CD4-positive, alpha-beta T cell treated with Interleukin-15 for 4 hours (primary cell): ENCODE data around the gene TOP2A.

ENCODE experiments used
- DNase-seq: peaks from one replicate; pipeline ENCODE4 v3.0.0-alpha.2; 2020; ENCODE audit warnings: low spot score

TOP2A gene

DNA sequence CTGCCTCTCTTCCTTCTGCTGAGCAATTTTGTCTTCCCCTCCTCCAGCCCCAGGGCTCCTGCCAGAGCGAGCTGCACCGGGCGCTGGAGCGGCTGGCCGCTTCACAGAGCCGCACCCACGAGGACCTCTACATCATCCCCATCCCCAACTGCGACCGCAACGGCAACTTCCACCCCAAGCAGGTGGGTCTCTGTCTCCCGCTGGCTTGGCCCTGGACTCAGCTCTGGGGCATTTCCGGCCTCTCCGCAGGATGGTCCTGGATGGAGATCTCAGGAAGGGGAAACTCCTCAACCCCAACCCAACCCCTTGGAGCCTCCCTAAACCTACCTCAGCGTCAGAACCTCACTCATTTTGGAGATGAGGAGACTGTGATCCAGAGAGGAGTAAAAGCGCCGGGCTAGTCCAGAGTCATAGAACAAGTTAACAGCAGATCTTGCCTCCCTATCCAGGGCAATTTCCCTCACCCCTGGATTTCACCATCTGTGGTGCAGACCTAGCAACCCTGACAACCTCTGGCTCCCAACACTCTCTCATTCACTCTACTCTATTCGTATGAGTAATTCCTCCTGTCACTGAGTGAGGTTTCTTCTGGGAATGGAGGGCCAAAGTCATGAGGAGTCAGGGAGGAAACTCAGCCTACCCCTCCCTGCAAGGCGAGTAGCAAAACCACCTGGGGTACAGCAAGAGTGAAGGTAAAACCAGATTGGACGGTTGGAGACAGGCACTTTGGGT is 36.4 kb upstream of the TOP2A start:
- no peak for DNase-seq

DNA sequence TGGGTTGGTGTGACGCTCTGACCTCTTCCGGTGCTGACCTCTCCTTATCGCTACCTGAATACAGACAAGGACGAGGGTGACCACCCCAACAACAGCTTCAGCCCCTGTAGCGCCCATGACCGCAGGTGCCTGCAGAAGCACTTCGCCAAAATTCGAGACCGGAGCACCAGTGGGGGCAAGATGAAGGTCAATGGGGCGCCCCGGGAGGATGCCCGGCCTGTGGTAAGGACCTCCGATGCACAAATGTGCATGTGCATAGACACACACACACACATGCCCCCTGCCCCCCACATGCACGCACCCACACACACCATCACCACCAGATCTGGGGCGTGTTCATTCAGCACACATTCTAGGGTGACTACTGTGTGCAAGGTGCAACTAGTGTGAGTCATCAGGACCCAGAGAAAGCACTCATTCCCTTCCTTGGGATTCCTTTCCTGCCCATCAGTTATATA is 35.3 kb upstream of the TOP2A start:
- no peak for DNase-seq

DNA sequence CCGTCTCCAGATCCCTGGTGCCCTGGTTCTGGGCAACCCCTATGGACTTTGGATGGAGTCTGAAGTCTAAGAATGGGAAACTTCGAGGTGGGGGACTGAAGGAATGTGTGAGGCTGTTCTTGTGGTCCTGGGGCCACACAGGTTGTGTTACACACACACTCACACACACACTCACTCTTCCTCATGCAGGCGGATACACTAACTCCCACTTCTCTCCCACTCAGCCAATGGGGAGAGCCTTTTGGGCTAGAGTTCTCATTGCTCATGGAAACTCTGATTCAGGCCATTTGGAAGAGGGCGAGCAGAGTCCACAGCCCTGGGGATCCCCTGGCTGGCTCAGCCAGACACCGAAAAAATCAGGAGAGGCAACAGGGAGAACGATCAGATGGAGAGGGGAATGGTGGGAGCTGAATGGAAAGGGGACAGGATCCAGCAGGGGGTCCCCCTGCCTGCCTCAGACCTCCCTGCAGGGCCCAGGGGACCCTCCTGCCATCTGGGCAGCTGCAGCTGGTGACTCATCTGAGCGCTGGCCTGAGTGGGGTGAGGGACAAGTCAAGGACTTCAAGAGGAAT is 34.6 kb upstream of the TOP2A start:
- DNase-seq, result no peak

- no peak for DNase-seq
These were observed 33.7 kb upstream of the TOP2A start for GRCh38 chr17:40451420-40451819.

DNA sequence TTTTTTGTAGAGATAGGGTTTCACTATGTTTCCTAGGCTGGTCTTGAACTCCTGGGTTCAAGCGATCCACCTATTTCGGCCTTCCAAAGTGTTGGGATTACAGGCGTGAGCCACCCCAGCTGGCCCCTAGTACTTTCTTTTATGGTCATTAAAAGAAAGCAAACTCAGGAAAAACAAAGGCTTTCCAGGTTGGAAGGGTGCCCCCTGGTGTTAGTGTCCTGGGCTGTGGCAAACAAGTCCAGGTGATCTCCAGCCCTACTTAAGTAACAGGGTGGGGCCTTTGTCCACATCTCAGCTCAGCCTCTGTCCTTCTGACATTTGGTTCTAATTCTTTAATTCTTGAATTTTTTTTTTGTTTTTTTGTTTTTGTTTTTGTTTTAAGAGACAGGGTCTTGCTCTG is 32.5 kb upstream of the TOP2A start:
- DNase-seq, result peak; percentile 42

DNA sequence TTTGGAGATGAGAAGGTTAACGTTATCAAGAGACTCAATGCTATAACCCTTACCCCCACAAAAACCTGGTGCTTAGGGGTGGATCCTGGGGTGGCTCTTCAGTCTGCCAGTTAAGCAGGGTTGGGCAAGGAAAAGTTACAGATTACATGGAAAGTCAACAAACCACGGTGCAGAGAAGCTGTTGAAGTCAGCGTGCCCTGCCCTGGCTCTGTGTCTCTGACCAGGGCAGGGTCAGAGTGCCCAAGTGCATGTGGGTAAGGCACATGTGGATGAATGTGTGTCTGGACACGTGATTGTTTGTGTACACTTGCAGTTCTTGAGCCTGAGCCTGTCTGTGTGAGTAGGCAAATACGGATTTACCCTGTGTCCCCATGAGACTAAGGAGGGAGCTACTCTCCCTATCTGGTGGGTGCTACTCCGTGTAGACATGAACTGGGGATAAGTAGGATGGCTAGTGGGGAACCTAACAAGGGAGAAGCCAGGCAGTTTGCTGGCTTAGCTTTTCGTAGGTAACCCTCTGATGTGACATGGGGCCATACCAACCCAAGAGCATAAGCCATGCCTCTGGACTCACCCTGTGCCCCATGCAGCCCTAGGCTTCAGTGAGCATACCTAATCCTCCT is 31.1 kb upstream of the TOP2A start:
- DNase-seq, result no peak

- DNase-seq, result no peak
These were observed 30.5 kb upstream of the TOP2A start for GRCh38 chr17:40448213-40448638.

GRCh38 chr17:40447806-40448205 is 30.1 kb upstream of the TOP2A start:
- DNase-seq, result no peak

DNA sequence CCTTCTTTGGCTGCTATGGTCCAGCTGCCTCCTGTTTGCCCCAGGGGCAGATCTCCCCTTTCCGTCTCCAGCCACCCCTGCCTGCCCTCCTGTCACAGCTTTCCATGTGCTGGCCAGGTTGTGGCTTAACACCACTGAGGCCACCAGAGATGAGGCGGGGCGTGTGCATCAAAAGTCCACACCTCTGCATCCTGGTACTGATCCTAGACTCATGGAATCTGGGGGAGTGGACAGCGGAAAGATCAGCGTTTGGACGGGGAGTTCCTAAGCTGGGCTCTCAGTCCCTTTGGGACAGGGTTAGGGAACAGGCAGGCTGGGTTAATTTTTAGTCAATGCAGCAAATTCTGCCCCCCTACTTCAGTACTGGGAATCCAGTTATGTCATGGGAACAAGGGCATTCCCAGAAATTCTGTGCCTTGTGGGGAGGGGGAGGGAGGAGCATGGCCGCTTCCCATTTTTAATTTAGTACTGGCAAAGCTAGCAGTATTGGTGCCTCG is 29.5 kb upstream of the TOP2A start:
- DNase-seq, result no peak

DNA sequence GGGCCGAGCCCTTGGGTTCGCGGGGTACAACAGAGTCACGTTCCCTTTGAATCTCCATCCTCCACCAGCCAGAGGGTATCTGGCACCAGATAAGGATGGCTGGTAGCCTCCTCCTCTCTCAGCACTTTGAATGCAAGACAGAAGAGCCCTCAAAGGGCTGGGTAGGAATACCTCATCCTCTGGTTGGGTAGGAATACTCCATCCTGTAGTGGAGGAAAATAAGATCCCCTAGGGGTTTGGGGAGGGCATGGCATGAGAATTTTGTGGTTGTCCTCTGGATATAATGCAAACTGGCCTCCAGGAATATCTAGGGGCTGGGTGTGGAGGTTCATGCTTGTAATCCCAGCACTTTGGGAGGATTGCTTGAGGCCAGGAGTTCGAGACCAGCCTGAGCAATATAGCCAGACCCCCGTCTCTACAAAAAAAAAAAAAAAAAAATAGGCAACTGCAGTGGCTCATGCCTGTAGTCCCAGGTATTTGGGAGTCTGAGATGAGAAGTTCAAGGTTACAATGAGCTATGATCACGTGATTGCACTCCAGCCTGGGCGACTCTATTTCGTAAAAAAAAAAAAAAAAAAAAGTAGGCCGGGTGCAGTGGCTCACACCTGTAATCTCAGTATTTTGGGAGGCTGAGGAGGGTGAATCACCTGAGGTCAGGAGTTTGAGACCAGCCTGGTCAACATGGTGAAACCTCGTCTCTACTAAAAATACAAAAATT is 28.2 kb upstream of the TOP2A start:
- no peak for DNase-seq

- no peak for DNase-seq
These were observed 26.5 kb upstream of the TOP2A start for GRCh38 chr17:40443988-40444899.

GRCh38 chr17:40443196-40443987 is 25.7 kb upstream of the TOP2A start, which contains the start of gene IGFBP4:
IGFBP4 (plus strand) TSS chr17:40443450; CDS start chr17:40443736, 286 bp downstream.
- DNase-seq, result peak; percentile 60

DNA sequence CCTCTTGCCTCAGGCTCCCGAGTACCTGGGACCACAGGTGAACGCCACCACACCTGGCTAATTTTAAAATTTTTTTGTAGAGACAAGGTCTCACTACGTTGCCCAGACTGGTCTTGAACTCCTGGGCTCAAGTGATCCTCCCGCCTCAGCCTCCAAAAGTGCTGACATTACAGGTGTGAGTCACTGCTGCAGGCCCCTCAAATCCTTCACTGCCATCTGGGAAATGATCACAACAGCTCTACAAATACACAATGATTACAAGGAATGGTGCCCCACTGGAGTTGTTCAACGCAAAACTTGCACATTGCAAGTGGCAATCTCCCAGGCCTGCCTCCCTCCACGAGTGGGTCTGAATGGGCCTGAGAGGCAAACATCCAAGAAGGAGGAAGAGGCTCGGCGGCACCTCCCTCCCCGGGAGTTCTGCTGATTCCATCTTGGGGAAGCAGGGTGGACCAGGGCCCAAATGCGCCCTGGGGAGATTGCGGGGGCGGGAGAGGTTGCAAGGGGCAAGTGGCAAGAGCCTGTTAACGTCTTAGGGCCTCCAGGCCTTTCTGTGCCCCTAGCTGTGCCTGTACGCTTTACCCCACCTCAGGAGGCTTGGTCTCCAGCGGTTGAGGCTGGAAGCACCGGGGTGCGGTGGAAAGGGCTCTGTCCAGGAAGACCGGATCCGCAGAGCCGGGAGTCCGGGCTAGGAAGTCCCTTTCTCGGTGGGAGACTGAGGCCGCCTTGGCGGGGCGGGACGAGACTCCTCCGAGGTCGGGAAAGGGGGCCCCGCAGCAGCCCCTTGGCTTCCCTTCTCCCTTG is 24.9 kb upstream of the TOP2A start:
- DNase-seq, result no peak

DNA sequence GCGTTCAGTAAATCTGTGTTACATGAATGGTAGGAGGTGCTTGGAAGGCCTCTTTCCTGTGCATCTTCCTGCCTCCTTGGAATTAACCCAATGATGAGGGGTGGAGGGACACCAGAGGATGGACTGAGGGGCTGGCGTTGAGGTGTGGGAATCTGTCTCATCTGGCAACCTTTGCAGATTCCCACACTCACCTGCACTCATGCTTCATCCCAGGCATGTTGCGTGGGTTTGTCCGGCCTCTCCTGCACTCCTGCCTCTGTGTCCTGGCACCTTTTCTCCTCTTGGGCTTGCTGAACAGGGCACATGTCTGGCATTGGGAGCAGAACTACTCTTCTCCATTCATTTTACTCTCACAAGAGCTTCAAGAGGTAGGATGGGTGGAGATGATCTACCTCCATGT is 22.5 kb upstream of the TOP2A start:
- no peak for DNase-seq

- DNase-seq, result no peak
These were observed 19.5 kb upstream of the TOP2A start for GRCh38 chr17:40437095-40437732.

DNA sequence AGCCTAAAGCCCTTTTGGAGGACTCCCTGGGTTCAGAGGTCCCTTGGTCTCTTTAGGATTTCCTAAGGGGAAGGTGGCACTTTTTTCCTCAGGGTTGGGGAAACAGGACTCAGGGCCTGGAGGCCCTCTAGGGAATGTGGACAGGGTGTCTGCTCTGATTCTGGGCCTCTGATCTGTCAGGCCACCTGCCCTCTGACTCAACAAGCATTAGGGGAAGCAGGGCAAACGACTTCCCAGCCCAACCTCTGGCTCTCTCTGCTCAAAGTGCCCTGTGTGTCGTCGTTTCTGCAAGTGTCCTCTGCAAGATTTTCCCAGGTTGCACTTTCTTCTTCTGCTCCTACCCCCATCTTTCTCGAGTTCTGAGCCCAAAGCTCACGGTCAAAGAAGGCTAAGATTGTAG is 18.9 kb upstream of the TOP2A start:
- DNase-seq, result no peak

DNA sequence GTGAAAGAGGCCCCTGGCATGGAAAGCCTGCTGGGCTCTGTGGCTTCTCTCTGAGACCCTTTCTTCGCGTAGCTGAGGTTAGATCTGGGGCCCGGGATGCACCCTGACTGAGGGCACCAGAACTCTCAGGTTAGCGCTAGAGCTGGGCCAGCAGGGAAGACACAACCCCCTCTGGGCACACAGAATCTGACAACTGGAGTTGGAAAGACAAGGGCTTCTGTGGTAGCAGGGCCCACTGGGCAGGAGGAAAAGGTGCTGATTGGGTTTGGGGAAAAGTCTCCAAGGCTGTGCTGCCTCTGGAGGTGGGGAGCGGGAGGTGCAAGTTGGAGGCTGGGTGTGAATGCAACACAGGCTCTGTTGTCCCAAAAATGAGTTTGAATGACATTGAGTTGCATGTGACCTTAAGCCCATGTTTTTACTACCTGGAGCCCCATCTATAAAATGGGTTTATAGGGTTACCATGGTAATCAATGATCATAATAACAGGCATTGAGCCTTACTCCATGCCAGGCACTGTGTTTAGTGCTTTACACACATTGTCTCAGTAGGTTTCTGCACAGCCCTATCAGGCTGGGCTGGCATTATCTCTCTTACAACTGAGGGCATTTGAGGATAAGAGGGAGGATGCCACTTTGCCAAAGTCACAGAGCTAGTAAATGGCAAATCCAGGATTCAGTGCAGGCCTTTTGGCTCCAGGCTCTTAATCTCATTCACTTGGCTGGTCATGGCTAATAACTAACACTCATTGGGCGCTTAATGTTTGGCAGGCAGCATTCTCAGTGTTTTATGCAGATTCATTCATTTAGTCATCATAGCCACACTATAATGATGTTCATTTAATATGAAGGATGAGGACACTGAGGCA is 16.1 kb upstream of the TOP2A start:
- no peak for DNase-seq

- no peak for DNase-seq
These were observed 15.3 kb upstream of the TOP2A start for GRCh38 chr17:40432864-40433528.
